H1 (cell line): ENCODE measurements around the gene NKPD1. TPM values are rescaled to one million over a fixed set of nuclear protein-coding genes. Genes with fewer than 3 reads are reported as not detected.

ENCODE experiments used
- KDM1A ChIP-seq: fragments of 200-600, 300-600 bp; sonication (generic); IDR thresholded peaks from 2 replicates; pipeline ENCODE4 v1.7.1; 2016; ENCODE audit warnings: mild to moderate bottlenecking, low read length, borderline replicate concordance
- polyA plus RNA-seq, 7 experiments: library from polyadenylated mRNA; depleted of rRNA in 3 of 7; stranded (reverse) in 5 of 7; unstranded in 2 of 7; fragments of >200 nt in 5 of 7; fragments of 200-250 nt in 2 of 7; gene quantifications; 1 replicate in 5 of 7; 2 replicates in 1 of 7; 4 replicates in 1 of 7; pipeline versions ENCODE4 v1.2.1 to v1.2.3, GENCODE V29; 2011 to 2013; ENCODE audit warnings: missing spikeins in 2 of 7, mixed read lengths in 2 of 7
- total RNA-seq: library from RNA; stranded (reverse); fragmentation: NEBNext Ultra II Directional; extraction: Animal tissue kit (Norgen Biotek cat#: 25700); gene quantifications from 2 replicates; pipeline ENCODE4 v1.2.1, GENCODE V29; 2021

The NKPD1 gene
- total and polyA plus RNA-seq, 2 of the 8 experiments (the other 6 are each of a cell fraction or from before 2014, with no cell fraction given): 0.30 to 0.39 TPM

- no peak for TF ChIP-seq KDM1A
These were observed 19.1 kb upstream of the NKPD1 start (continued) for GRCh38 chr19:45179892-45180370.
